Central memory CD8-positive, alpha-beta T cell (primary cell): ENCODE data around the gene GDF10.
A peak's percentile ranks its signal among the peaks of the same experiment; 100 is the strongest.

Experiments
- ATAC-seq: fragments of 150-1000 bp; cut with Tn5 transposase; replicated peaks from 2 replicates; pipeline ENCODE4 v1.10.0; 2022; ENCODE audit warnings: mild to moderate bottlenecking, moderate FRiP score, moderate number of reproducible peaks; ENCODE audit not compliant: poor library complexity, severe bottlenecking; ENCODE audit errors: extremely low read depth
- DNase-seq, 2 donors: peaks; one replicate each; pipeline ENCODE4 v3.0.0; 2021; ENCODE audit warnings: low spot score in 2 of 2
- H3K27ac Mint-ChIP-seq: one replicate; pipeline ENCODE4 v1.8.0; 2022; ENCODE audit warnings: low read depth, mild to moderate bottlenecking, moderate library complexity, mixed read lengths
- H3K27me3 Mint-ChIP-seq: one replicate; pipeline ENCODE4 v1.8.0; 2022; ENCODE audit warnings: mixed read lengths
- H3K36me3 Mint-ChIP-seq: one replicate; pipeline ENCODE4 v1.8.0; 2022; ENCODE audit warnings: mild to moderate bottlenecking, moderate library complexity, mixed read lengths; ENCODE audit not compliant: insufficient read depth
- H3K4me1 Mint-ChIP-seq: one replicate; pipeline ENCODE4 v1.8.0; 2022; ENCODE audit warnings: mixed read lengths
- H3K4me3 Mint-ChIP-seq: one replicate; pipeline ENCODE4 v1.8.0; 2022; ENCODE audit warnings: mild to moderate bottlenecking, moderate library complexity, mixed read lengths
- H3K9me3 Mint-ChIP-seq: one replicate; pipeline ENCODE4 v1.8.0; 2022; ENCODE audit warnings: mixed read lengths

The GDF10 gene

DNA sequence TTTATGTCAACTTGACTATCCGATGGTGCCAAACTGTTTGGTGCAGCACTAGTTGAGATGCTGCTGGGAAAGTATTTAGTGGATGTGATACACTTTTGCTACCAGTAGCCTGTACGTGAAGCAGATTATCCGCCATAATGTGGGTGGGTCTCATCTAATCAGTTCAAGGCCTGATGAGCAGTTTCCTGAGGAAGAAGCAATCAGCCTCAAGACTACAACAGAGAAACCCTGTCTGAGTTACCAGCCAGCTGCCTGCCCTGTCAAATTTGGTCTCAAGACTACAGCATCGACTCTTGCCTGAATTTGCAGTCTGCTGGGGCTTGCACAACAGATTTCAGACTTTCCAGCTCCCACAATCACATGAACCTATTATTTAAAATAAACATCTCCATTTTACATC, 37.3 kb downstream of the GDF10 start:
- H3K9me3 Mint-ChIP-seq, result no peaks in the 10 kb centered on the region
- H3K4me3 Mint-ChIP-seq, result no peak overlapping the region
- ATAC-seq, result no peak
- no peak for DNase-seq
- peaks cover 6% of the 10 kb centered on the region for H3K4me1 Mint-ChIP-seq
- H3K36me3 Mint-ChIP-seq, result no peaks in the 10 kb centered on the region
- no peak overlapping the region for H3K27ac Mint-ChIP-seq
- H3K27me3 Mint-ChIP-seq, result peaks cover 59% of the 10 kb centered on the region

DNA sequence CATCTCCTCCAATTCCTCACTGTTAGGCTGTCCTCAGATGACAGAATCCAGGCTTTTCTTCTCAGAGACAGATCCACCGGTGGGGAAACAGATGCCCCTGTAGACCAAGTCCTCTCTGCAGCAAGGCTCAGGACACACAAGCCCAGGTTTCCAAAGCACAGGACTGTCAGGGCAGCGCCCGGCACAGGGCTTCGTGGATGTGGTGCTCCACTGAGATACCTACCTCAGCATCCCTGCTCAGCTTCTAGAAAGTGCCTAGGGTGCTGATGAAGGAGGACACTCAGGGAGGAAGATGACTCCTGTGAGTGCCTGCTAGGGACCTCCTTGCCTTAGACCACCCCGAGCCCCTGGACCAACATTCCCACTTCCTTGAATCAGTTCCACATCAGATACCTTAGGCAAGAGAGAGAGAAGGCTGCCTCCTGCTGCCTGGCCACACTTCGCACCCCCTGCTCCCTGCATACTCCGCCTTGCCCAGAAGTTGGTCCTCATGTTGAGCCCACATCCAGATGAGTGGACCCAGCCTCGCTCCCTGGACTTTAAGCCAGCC, 39.3 kb downstream of the GDF10 start:
- DNase-seq (no peak), ATAC-seq (no peak)
- no peaks in the 10 kb centered on the region for H3K36me3 Mint-ChIP-seq
- H3K27ac Mint-ChIP-seq, result no peak overlapping the region
- H3K9me3 Mint-ChIP-seq, result no peaks in the 10 kb centered on the region
- H3K27me3 Mint-ChIP-seq, result peaks cover 47% of the 10 kb centered on the region
- peaks cover 6% of the 10 kb centered on the region for H3K4me1 Mint-ChIP-seq
- H3K4me3 Mint-ChIP-seq, result no peak overlapping the region

DNA sequence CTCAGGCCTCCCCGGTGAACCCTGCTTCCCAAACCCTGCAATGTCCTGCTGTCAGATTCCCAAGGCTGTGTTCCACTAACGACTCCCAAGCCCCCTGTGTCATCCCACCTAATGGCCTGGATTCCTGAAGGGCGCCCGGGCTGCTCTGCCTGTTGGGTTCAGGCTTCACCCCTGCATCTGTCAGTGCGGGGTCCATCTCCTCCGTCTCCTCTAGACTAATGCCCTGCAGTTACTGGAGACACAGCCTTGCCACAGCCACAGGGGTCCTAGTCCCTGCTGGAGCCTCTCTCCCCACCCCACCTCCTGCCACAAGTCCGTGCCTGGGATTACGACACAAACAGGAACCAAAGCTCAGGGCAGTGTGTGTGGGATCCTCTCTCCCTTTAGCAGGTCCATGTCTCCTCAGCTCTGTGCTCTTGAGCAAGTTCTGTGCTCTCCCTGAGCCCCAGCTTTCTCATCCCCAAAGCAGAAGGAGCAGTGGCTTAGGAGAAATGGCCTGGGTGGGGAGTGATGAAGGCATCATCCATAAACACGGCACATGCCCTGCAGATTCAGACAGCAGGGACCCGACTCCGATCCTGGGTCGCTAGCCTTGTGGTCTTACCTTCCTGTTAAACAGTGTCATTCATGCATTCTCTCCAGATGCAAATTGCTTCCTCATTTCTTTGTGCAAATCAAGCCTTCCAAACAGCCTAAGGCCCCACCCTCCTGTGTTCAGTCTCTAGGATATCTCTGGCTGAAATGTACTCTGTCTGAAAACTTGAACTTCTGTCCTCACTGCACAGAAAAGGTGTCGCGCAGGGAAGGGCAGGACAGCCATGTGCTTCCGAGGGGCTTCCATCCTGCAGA, 40.0 kb downstream of the GDF10 start:
- Mint-ChIP-seq H3K4me1 (peaks cover 6% of the 10 kb centered on the region), H3K9me3 (no peaks in the 10 kb centered on the region), H3K4me3 (no peak overlapping the region), H3K27ac (no peak overlapping the region), H3K27me3 (peaks cover 40% of the 10 kb centered on the region), H3K36me3 (no peaks in the 10 kb centered on the region)
- ATAC-seq (no peak), DNase-seq (no peak)

GRCh38 chr10:47340608-47341170, 40.7 kb downstream of the GDF10 start:
- peaks cover 6% of the 10 kb centered on the region for H3K4me1 Mint-ChIP-seq
- no peak overlapping the region for H3K4me3 Mint-ChIP-seq
- no peak overlapping the region for H3K27ac Mint-ChIP-seq
- peak; percentile 38 to 42 for DNase-seq
- no peaks in the 10 kb centered on the region for H3K9me3 Mint-ChIP-seq
- no peaks in the 10 kb centered on the region for H3K36me3 Mint-ChIP-seq
- peaks cover 35% of the 10 kb centered on the region for H3K27me3 Mint-ChIP-seq
- peak; percentile 32 for ATAC-seq

DNA sequence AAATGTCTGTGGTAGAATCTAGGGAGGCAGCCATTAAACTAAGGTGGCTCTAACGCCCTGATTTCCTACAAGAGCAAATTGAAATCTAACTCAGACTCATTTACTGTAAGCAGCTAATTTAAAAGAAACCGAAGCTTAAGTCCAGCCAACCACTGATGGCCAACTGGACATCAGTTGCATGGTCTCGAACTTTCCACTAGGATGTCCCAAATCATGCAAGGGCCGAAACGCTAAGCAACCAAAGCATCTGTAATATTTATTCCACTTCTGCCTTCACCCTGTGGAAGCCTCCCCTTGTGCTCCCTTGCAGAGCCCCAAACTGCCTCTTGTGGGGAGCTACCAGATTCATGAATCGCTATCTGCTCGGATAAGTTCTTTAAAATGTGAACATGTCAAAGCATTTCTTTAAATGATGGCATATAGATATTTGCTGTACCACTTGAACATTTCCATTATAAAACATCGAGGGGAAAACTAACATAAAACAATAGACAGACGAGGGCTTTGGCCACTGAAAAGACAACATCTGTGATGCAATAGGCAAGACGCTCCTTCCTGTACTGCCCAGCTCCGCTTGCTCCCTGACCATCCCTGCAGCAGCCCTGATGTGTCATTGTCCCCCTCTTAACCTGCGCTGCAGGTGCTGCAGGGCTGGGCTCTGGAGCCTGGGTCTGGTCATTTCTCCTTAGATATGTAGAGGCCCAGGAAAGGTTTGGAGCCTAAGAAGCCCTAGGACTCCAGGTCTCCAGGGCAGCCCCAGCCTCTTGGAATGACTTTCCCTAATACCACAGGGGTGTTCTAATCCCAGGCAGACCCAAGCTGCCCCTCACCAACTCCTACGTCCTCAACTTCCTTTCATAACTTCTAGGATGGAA, 45.2 kb downstream of the GDF10 start:
- H3K36me3 Mint-ChIP-seq, result no peaks in the 10 kb centered on the region
- H3K9me3 Mint-ChIP-seq, result no peaks in the 10 kb centered on the region
- peaks cover 22% of the 10 kb centered on the region for H3K27me3 Mint-ChIP-seq
- H3K4me1 Mint-ChIP-seq, result peaks cover 5% of the 10 kb centered on the region
- no peak overlapping the region for H3K27ac Mint-ChIP-seq
- ATAC-seq, result no peak
- DNase-seq, result no peak
- no peak overlapping the region for H3K4me3 Mint-ChIP-seq

DNA sequence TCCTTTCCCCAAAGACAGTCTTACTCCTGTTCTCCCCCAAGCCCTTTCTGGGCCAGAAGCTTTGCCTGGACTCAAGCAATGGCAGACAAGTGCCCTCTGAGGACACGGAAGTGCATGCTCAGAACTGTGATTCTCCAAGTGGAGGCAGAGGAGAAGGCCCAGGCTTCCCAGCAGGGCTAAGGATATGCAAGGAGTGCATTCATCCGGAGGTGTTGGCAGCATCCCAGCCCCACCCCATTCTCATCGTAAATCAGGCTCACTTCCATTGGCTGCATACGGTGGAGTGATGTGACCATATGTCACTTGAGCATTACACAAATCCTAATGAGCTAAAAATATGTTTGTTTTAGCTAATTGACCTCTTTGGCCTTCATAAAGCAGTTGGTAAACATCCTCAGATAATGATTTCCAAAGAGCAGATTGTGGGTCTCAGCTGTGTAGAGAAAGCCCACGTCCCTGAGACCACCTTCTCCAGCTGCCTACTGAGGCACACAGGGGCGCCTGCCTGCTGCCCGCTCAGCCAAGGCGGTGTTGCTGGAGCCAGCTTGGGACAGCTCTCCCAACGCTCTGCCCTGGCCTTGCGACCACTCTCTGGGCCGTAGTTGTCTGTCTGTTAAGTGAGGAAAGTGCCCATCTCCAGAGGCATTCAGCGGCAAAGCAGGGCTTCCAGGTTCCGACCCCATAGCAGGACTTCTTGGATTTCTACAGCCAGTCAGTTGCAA, 46.7 kb downstream of the GDF10 start:
- no peaks in the 10 kb centered on the region for H3K9me3 Mint-ChIP-seq
- peaks cover 7% of the 10 kb centered on the region for H3K27me3 Mint-ChIP-seq
- no peak overlapping the region for H3K4me3 Mint-ChIP-seq
- no peaks in the 10 kb centered on the region for H3K4me1 Mint-ChIP-seq
- no peak for DNase-seq
- no peaks in the 10 kb centered on the region for H3K36me3 Mint-ChIP-seq
- no peak overlapping the region for H3K27ac Mint-ChIP-seq
- ATAC-seq, result no peak

- no peak overlapping the region for H3K27ac Mint-ChIP-seq
- no peaks in the 10 kb centered on the region for H3K9me3 Mint-ChIP-seq
- DNase-seq (no peak), ATAC-seq (no peak)
- no peak overlapping the region for H3K4me3 Mint-ChIP-seq
- H3K27me3 Mint-ChIP-seq, result peaks cover 6% of the 10 kb centered on the region
- H3K36me3 Mint-ChIP-seq, result no peaks in the 10 kb centered on the region
- no peaks in the 10 kb centered on the region for H3K4me1 Mint-ChIP-seq
These were observed 47.3 kb downstream of the GDF10 start for GRCh38 chr10:47347303-47347675.

DNA sequence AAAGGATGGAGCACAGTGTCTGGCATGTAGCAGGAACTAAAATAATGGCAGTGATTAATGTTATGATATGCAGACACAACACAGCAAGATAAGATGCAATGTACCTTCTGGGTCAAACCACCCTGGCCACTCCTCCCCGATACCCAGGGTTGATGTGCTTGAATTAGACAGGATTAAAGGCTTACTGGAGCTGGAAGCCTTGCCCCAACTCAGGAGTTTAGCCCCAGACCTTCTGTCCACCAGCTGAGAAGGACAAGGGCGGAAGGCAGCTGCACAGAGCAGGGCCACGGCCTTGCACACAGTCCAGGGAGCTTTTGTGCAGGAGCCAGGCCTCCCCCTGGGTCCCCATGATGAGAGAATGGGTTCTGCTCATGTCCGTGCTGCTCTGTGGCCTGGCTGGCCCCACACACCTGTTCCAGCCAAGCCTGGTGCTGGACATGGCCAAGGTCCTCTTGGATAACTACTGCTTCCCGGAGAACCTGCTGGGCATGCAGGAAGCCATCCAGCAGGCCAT, 48.2 kb downstream of the GDF10 start, which contains the start of gene RBP3:
Gene RBP3 (plus strand): TSS at position 226 of the 514 bp plus-strand sequence. CDS start 122 bp downstream, at position 348.
- DNase-seq (no peak), ATAC-seq (no peak)
- Mint-ChIP-seq H3K27ac (no peak within 1 kb of the TSS), H3K27me3 (peaks cover 6% of the 10 kb centered on the region), H3K9me3 (no peaks in the 10 kb centered on the region), H3K36me3 (peaks cover under 1% of the 10 kb centered on the region), H3K4me1 (no peaks in the 10 kb centered on the region), H3K4me3 (no peak within 1 kb of the TSS)

- H3K4me1 Mint-ChIP-seq, result no peaks in the 10 kb centered on the region
- peaks cover 3% of the 10 kb centered on the region for H3K36me3 Mint-ChIP-seq
- no peak overlapping the region for H3K4me3 Mint-ChIP-seq
- peaks cover 6% of the 10 kb centered on the region for H3K27me3 Mint-ChIP-seq
- no peak for ATAC-seq
- no peak overlapping the region for H3K27ac Mint-ChIP-seq
- DNase-seq, result no peak
- H3K9me3 Mint-ChIP-seq, result no peaks in the 10 kb centered on the region
These were observed 48.9 kb downstream of the GDF10 start for GRCh38 chr10:47348661-47349470.

- Mint-ChIP-seq H3K4me3 (no peak overlapping the region), H3K9me3 (no peaks in the 10 kb centered on the region), H3K27me3 (peaks cover 6% of the 10 kb centered on the region), H3K27ac (no peak overlapping the region), H3K4me1 (no peaks in the 10 kb centered on the region), H3K36me3 (peaks cover 3% of the 10 kb centered on the region)
- no peak for ATAC-seq
- no peak for DNase-seq
These were observed 49.5 kb downstream of the GDF10 start for GRCh38 chr10:47349516-47349915.

- H3K27me3 Mint-ChIP-seq, result peaks cover 6% of the 10 kb centered on the region
- no peaks in the 10 kb centered on the region for H3K4me1 Mint-ChIP-seq
- ATAC-seq (no peak), DNase-seq (no peak)
- no peaks in the 10 kb centered on the region for H3K9me3 Mint-ChIP-seq
- no peak overlapping the region for H3K4me3 Mint-ChIP-seq
- H3K27ac Mint-ChIP-seq, result no peak overlapping the region
- peaks cover 3% of the 10 kb centered on the region for H3K36me3 Mint-ChIP-seq
These were observed 50.0 kb downstream of the GDF10 start for GRCh38 chr10:47349941-47350371.
